Hepatocyte (in vitro differentiated cells): ENCODE measurements around the gene IYD. TPM values are rescaled to one million over a fixed set of nuclear protein-coding genes. Genes with fewer than 3 reads are reported as not detected.

ENCODE experiments used
- DNase-seq: peaks from one replicate; pipeline ENCODE4 v3.0.0-alpha.2; 2016; ENCODE audit warnings: low spot score
- H2AFZ ChIP-seq: fragments of 200-600 bp; sonication (generic); 2 replicates; pipeline ENCODE4 v1.6.0; 2016; ENCODE audit warnings: antibody characterized with exemption, mild to moderate bottlenecking
- H3K27ac ChIP-seq: fragments of 200-600 bp; sonication (generic); 2 replicates; pipeline ENCODE4 v1.5.1; 2016; ENCODE audit warnings: mild to moderate bottlenecking
- H3K27me3 ChIP-seq: fragments of 200-600 bp; sonication (generic); 2 replicates; pipeline ENCODE4 v1.6.1; 2016
- H3K36me3 ChIP-seq: fragments of 200-600 bp; sonication (generic); replicated peaks from 2 replicates; pipeline ENCODE4 v1.5.1; 2016; ENCODE audit warnings: low read depth; ENCODE audit not compliant: insufficient read depth
- H3K4me1 ChIP-seq: fragments of 200-600 bp; sonication (generic); 2 replicates; pipeline ENCODE4 v1.5.1; 2016; ENCODE audit warnings: mild to moderate bottlenecking, moderate library complexity; ENCODE audit not compliant: insufficient read depth
- H3K4me2 ChIP-seq: fragments of 200-600 bp; sonication (generic); 2 replicates; pipeline ENCODE4 v1.6.0; 2016
- H3K4me3 ChIP-seq: fragments of 200-600 bp; sonication (generic); 2 replicates; pipeline ENCODE4 v1.5.1; 2016; ENCODE audit warnings: mild to moderate bottlenecking
- H3K79me2 ChIP-seq: fragments of 200-600 bp; sonication (generic); 2 replicates; pipeline ENCODE4 v1.6.0; 2017; ENCODE audit warnings: mild to moderate bottlenecking
- H3K9me2 ChIP-seq: fragments of 200-600 bp; sonication (generic); replicated peaks from 2 replicates; pipeline ENCODE4 v1.6.0; 2017; ENCODE audit warnings: mild to moderate bottlenecking; ENCODE audit not compliant: insufficient read depth
- H3K9me3 ChIP-seq: fragments of 200-600 bp; sonication (generic); 2 replicates; pipeline ENCODE4 v1.5.1; 2016; ENCODE audit warnings: low read depth, mild to moderate bottlenecking
- H4K20me1 ChIP-seq: fragments of 200-600 bp; sonication (generic); 2 replicates; pipeline ENCODE4 v1.6.0; 2016; ENCODE audit warnings: mild to moderate bottlenecking; ENCODE audit not compliant: insufficient read depth, poor library complexity, severe bottlenecking
- CTCF ChIP-seq: fragments of 200-600 bp; sonication (generic); IDR thresholded peaks from 2 replicates; pipeline ENCODE4 v1.5.1; 2016; ENCODE audit warnings: antibody characterized with exemption, mild to moderate bottlenecking; ENCODE audit not compliant: poor library complexity
- EZH2 ChIP-seq: fragments of 200-600 bp; sonication (generic); IDR thresholded peaks from 2 replicates; pipeline ENCODE4 v1.6.1; 2016; ENCODE audit warnings: antibody characterized with exemption, mild to moderate bottlenecking, borderline replicate concordance
- EZH2phosphoT487 ChIP-seq: fragments of 200-600 bp; sonication (generic); IDR thresholded peaks from one replicate; pipeline ENCODE4 v1.6.1; 2018; ENCODE audit warnings: antibody characterized with exemption, mild to moderate bottlenecking, low read depth, moderate library complexity; ENCODE audit not compliant: unreplicated experiment, severe bottlenecking
- WGBS: methylation state at CpG from one replicate; pipeline ENCODE4 v1.1.6; 2016; ENCODE audit warnings: low lambda C conversion rate; ENCODE audit errors: missing lambda C conversion rate; 5-methylcytosine and 5-hydroxymethylcytosine counted together
- polyA plus RNA-seq: library from polyadenylated mRNA; unstranded; fragments of >200 nt; fragmentation: Nextera tagmentation; extraction: Ambion mirVana; gene quantifications from 2 replicates; pipeline ENCODE4 v1.2.1, GENCODE V29; 2016
- total RNA-seq: library from RNA; depleted of rRNA; stranded (reverse); fragments of >200 nt; gene quantifications from 2 replicates; pipeline ENCODE4 v1.2.3, GENCODE V29; 2014

IYD gene
- total and polyA plus RNA-seq, 2 experiments from 2014 or later, result 3.1 to 8.5 TPM

GRCh38 chr6:150323205-150323604, 45.6 kb upstream of the IYD start:
- no peaks in the 10 kb centered on the region for H4K20me1 ChIP-seq
- no peak overlapping the region for H2AFZ ChIP-seq

GRCh38 chr6:150324044-150324443, 44.8 kb upstream of the IYD start:
- H3K9me2 ChIP-seq, result no peaks in the 10 kb centered on the region
- H3K79me2 ChIP-seq, result no peaks in the 10 kb centered on the region
- H3K4me3 ChIP-seq, result no peak overlapping the region
- no peaks in the 10 kb centered on the region for H4K20me1 ChIP-seq
- TF ChIP-seq EZH2, result no peak
- TF ChIP-seq EZH2phosphoT487, result no peak
- no peak for TF ChIP-seq CTCF
- no peak overlapping the region for H3K27ac ChIP-seq
- H3K4me2 ChIP-seq, result no peak overlapping the region
- H3K36me3 ChIP-seq, result no peaks in the 10 kb centered on the region
- no peaks in the 10 kb centered on the region for H3K9me3 ChIP-seq
- WGBS, result 89% methylated on average over 6 of the region's 6 CpGs
- peaks cover 4% of the 10 kb centered on the region for H3K4me1 ChIP-seq
- DNase-seq, result no peak
- H2AFZ ChIP-seq, result no peak overlapping the region
- H3K27me3 ChIP-seq, result no peaks in the 10 kb centered on the region

More at GRCh38 chr6:150323205-150323604, 45.6 kb upstream of the IYD start:
- Histone ChIP-seq H3K27ac (no peak overlapping the region), H3K4me3 (no peak overlapping the region), H3K36me3 (no peaks in the 10 kb centered on the region), H3K27me3 (no peaks in the 10 kb centered on the region), H3K79me2 (no peaks in the 10 kb centered on the region), H3K4me1 (peaks cover 4% of the 10 kb centered on the region), H3K4me2 (no peak overlapping the region), H3K9me3 (no peaks in the 10 kb centered on the region), H3K9me2 (no peaks in the 10 kb centered on the region)
- DNase-seq, result peak; percentile 27
- TF ChIP-seq CTCF, result no peak
- no peak for TF ChIP-seq EZH2phosphoT487
- no peak for TF ChIP-seq EZH2
- WGBS, result 54% methylated on average over 7 of the region's 8 CpGs

- Histone ChIP-seq H3K27me3 (no peaks in the 10 kb centered on the region), H3K27ac (no peak overlapping the region), H4K20me1 (no peaks in the 10 kb centered on the region), H3K36me3 (no peaks in the 10 kb centered on the region), H3K4me3 (no peak overlapping the region), H3K4me2 (no peak overlapping the region), H3K9me3 (no peaks in the 10 kb centered on the region), H3K79me2 (no peaks in the 10 kb centered on the region), H3K9me2 (no peaks in the 10 kb centered on the region), H3K4me1 (peaks cover 4% of the 10 kb centered on the region), H2AFZ (no peak overlapping the region)
- no peak for DNase-seq
- 82% methylated on average over 5 of the region's 5 CpGs for WGBS
- no peak for TF ChIP-seq EZH2phosphoT487
- TF ChIP-seq EZH2, result no peak
- TF ChIP-seq CTCF, result no peak
These were observed 43.6 kb upstream of the IYD start for GRCh38 chr6:150325066-150325772.
